Islet of Langerhans (tissue), 1 donor: ENCODE results near the gene HES1.

Experiments used
- FAIRE-seq: peaks from one replicate; lab custom pipeline; 2011; peaks lifted over from hg19 to GRCh38; lab: Jason Lieb, UNC

The HES1 gene

GRCh38 chr3:194102436-194102835, 33.5 kb upstream of the HES1 start:
- FAIRE-seq = no peak

- FAIRE-seq = no peak
Measured at GRCh38 chr3:194103505-194103904, 32.4 kb upstream of the HES1 start.

- FAIRE-seq = no peak
Measured at GRCh38 chr3:194103983-194104751, 31.8 kb upstream of the HES1 start.

- FAIRE-seq = no peak
Measured at GRCh38 chr3:194105292-194105691, 30.7 kb upstream of the HES1 start.

- no peak for FAIRE-seq
Measured at GRCh38 chr3:194107107-194107506, 28.8 kb upstream of the HES1 start.

GRCh38 chr3:194109192-194109863, 26.6 kb upstream of the HES1 start:
- no peak for FAIRE-seq

- FAIRE-seq = no peak
Measured at GRCh38 chr3:194110483-194110882, 25.5 kb upstream of the HES1 start.

GRCh38 chr3:194111336-194111735, 24.6 kb upstream of the HES1 start:
- no peak for FAIRE-seq

GRCh38 chr3:194112120-194113106, 23.5 kb upstream of the HES1 start:
- FAIRE-seq = peak; percentile 93

- no peak for FAIRE-seq
Measured at GRCh38 chr3:194114123-194114522, 21.8 kb upstream of the HES1 start.

- FAIRE-seq = no peak
Measured at GRCh38 chr3:194117104-194117845, 18.7 kb upstream of the HES1 start.

GRCh38 chr3:194118920-194119319, 17.0 kb upstream of the HES1 start:
- FAIRE-seq = no peak

GRCh38 chr3:194119831-194120590, 15.9 kb upstream of the HES1 start:
- no peak for FAIRE-seq

GRCh38 chr3:194120789-194121770, 14.9 kb upstream of the HES1 start:
- no peak for FAIRE-seq

GRCh38 chr3:194121891-194122631, 13.9 kb upstream of the HES1 start:
- FAIRE-seq = no peak

- FAIRE-seq = no peak
Measured at GRCh38 chr3:194123726-194124125, 12.2 kb upstream of the HES1 start.

- FAIRE-seq = no peak
Measured at GRCh38 chr3:194124193-194124592, 11.8 kb upstream of the HES1 start.

- FAIRE-seq = no peak
Measured at GRCh38 chr3:194125442-194125841, 10.5 kb upstream of the HES1 start.

- no peak for FAIRE-seq
Measured at GRCh38 chr3:194126790-194127189, 9.2 kb upstream of the HES1 start.
